DOHH2 (cell line): ENCODE results near the gene TRPM1.

ENCODE experiments used
- H3F3A ChIP-seq: fragments of 200-600 bp; sonication (generic), shearing (Covaris generic); 2 replicates; pipeline ENCODE4 v1.6.0; 2016; ENCODE audit warnings: antibody characterized with exemption, mild to moderate bottlenecking; ENCODE audit not compliant: control insufficient read depth, insufficient read depth
- H3K27ac ChIP-seq: fragments of 200-600 bp; sonication (generic); 2 replicates; pipeline ENCODE4 v1.5.1; 2014; ENCODE audit warnings: low read depth, mild to moderate bottlenecking, low read length, moderate library complexity
- H3K27me3 ChIP-seq: fragments of 200-600 bp; sonication (generic); 2 replicates; pipeline ENCODE4 v1.6.1; 2014; ENCODE audit warnings: mild to moderate bottlenecking, low read length, mixed read lengths; ENCODE audit not compliant: control insufficient read depth
- H3K36me3 ChIP-seq: fragments of 200-600 bp; sonication (generic); 2 replicates; pipeline ENCODE4 v1.6.1; 2014; ENCODE audit warnings: mild to moderate bottlenecking, low read length, moderate library complexity, mixed read lengths; ENCODE audit not compliant: control insufficient read depth
- H3K4me1 ChIP-seq: fragments of 200-600 bp; sonication (generic); 2 replicates; pipeline ENCODE4 v1.6.1; 2014; ENCODE audit warnings: mild to moderate bottlenecking, low read length, mixed read lengths; ENCODE audit not compliant: control insufficient read depth
- H3K4me2 ChIP-seq: fragments of 200-600 bp; sonication (generic); 2 replicates; pipeline ENCODE4 v1.6.0; 2014; ENCODE audit warnings: mild to moderate bottlenecking, low read length, moderate library complexity
- H3K4me3 ChIP-seq: fragments of 200-600 bp; sonication (generic); 2 replicates; pipeline ENCODE4 v1.5.1; 2014; ENCODE audit warnings: mild to moderate bottlenecking, low read length, mixed read lengths
- H3K79me2 ChIP-seq: fragments of 200-600 bp; sonication (generic); 2 replicates; pipeline ENCODE4 v1.6.1; 2014; ENCODE audit warnings: mild to moderate bottlenecking, low read length, mixed read lengths; ENCODE audit not compliant: control insufficient read depth
- H3K9me2 ChIP-seq: fragments of 200-600 bp; sonication (generic); replicated peaks from 2 replicates; pipeline ENCODE4 v1.6.1; 2014; ENCODE audit warnings: mild to moderate bottlenecking, low read length, mixed read lengths; ENCODE audit not compliant: control insufficient read depth
- H3K9me3 ChIP-seq: fragments of 200-600 bp; sonication (generic); 2 replicates; pipeline ENCODE4 v1.6.1; 2014; ENCODE audit warnings: antibody characterized with exemption, low read length, mixed read lengths; ENCODE audit not compliant: control insufficient read depth, insufficient read depth
- H4K20me1 ChIP-seq: fragments of 200-600 bp; sonication (generic); 2 replicates; pipeline ENCODE4 v1.6.0; 2014; ENCODE audit warnings: low read depth, mild to moderate bottlenecking, antibody characterized with exemption, low read length, moderate library complexity; ENCODE audit not compliant: control insufficient read depth, insufficient read depth
- CTCF ChIP-seq: fragments of 200-600 bp; sonication (generic); IDR thresholded peaks from one replicate; pipeline ENCODE4 v1.5.1; 2014; ENCODE audit warnings: antibody characterized with exemption, mild to moderate bottlenecking, low read depth, low read length; ENCODE audit not compliant: poor library complexity, severe bottlenecking
- EZH2phosphoT487 ChIP-seq: fragments of 200-600 bp; sonication (generic); IDR thresholded peaks from 2 replicates; pipeline ENCODE4 v1.6.1; 2017; ENCODE audit warnings: borderline replicate concordance, mild to moderate bottlenecking, antibody characterized with exemption, low read length, moderate library complexity, mixed read lengths

Gene TRPM1

GRCh38 chr15:31027910-31028578 lies 73.5 kb downstream of the TRPM1 start:
- Histone ChIP-seq H3K9me2 (no peaks in the 10 kb centered on the region), H4K20me1 (no peaks in the 10 kb centered on the region), H3K27me3 (peaks cover 19% of the 10 kb centered on the region), H3K27ac (no peak overlapping the region), H3K4me1 (no peaks in the 10 kb centered on the region), H3K4me3 (no peak overlapping the region), H3K4me2 (no peak overlapping the region), H3K9me3 (no peaks in the 10 kb centered on the region), H3K36me3 (no peaks in the 10 kb centered on the region), H3F3A (no peaks in the 10 kb centered on the region), H3K79me2 (no peaks in the 10 kb centered on the region)
- no peak for TF ChIP-seq EZH2phosphoT487
- no peak for TF ChIP-seq CTCF

DNA sequence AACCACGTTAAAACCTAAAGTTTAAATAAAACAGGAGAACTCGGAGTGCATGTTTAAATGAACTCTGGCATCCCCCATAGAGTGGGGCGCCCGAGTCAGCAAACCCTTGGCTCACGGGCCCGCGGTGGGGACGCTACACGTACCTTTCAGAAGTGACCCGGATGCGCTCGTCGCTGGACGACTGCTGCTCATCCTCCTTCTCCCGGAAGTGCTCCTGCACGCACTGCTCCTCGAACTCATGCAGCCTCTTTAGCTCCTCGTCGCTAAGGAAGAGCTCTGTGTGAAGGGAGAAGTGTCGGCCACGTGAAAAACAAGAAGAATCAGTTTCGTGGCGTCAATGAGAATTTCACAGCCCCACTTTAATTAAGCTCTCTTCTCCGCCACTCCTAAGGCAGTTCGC lies 75.5 kb downstream of the TRPM1 start:
- Histone ChIP-seq H4K20me1 (no peaks in the 10 kb centered on the region), H3K36me3 (no peaks in the 10 kb centered on the region), H3K9me3 (no peaks in the 10 kb centered on the region), H3K4me3 (no peak overlapping the region), H3K9me2 (no peaks in the 10 kb centered on the region), H3K27me3 (peaks cover 21% of the 10 kb centered on the region), H3K4me2 (no peak overlapping the region), H3F3A (no peaks in the 10 kb centered on the region), H3K4me1 (no peaks in the 10 kb centered on the region), H3K27ac (no peak overlapping the region), H3K79me2 (no peaks in the 10 kb centered on the region)
- no peak for TF ChIP-seq CTCF
- no peak for TF ChIP-seq EZH2phosphoT487

DNA sequence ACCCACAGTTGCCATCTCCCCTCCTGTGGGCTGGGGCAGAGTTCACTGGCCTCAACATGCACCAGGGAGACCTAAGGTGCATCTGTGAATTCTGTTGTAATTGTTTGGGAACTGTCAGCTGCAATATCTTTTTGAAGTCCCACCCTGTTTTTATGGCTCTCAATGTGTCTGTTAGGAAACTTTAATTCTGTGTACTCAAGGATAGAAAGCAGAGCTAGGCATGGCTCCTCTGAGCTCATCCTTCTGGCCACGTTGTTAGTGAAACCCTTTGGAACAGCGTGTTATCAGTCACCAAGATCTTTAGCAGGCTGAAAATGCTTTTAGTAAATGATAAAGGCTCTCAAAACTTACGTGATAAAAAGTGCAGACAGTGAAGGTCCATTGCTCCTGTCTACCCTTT lies 76.5 kb downstream of the TRPM1 start:
- Histone ChIP-seq H3K27ac (no peak overlapping the region), H3K79me2 (no peaks in the 10 kb centered on the region), H3K4me3 (no peak overlapping the region), H3K9me2 (no peaks in the 10 kb centered on the region), H3K36me3 (no peaks in the 10 kb centered on the region), H3K27me3 (peaks cover 21% of the 10 kb centered on the region), H4K20me1 (no peaks in the 10 kb centered on the region), H3K9me3 (no peaks in the 10 kb centered on the region), H3K4me2 (no peak overlapping the region), H3K4me1 (no peaks in the 10 kb centered on the region), H3F3A (no peaks in the 10 kb centered on the region)
- TF ChIP-seq EZH2phosphoT487 (no peak), CTCF (no peak)
